Suprapubic skin (tissue), 4 donors: Measurements from ENCODE around the gene PIK3R5.

Source experiments
- CTCF ChIP-seq, 2 donors: fragments of 200-600 bp in 1 of 2; fragments of 450-650 bp in 1 of 2; sonication (generic) in 1 of 2; IDR thresholded peaks; one replicate each; pipeline ENCODE4 v1.5.1; 2016 to 2019; ENCODE audit warnings: antibody characterized with exemption in 2 of 2, mild to moderate bottlenecking in 1 of 2, moderate library complexity in 1 of 2
- EP300 ChIP-seq: sonication (generic); formaldehyde crosslinking; IDR thresholded peaks from one replicate; pipeline ENCODE4 v1.6.1; 2017; ENCODE audit warnings: antibody characterized with exemption
- POLR2A ChIP-seq, 2 donors: fragments of 450-650 bp; IDR thresholded peaks; one replicate each; pipeline ENCODE4 v1.6.1; 2017; ENCODE audit warnings: antibody characterized with exemption in 2 of 2, mild to moderate bottlenecking in 2 of 2, moderate library complexity in 2 of 2
- POLR2AphosphoS5 ChIP-seq, 3 donors: sonication (generic); formaldehyde crosslinking; IDR thresholded peaks; one replicate each; pipeline ENCODE4 v1.6.1; 2017; ENCODE audit warnings: antibody characterized with exemption in 3 of 3

- TF ChIP-seq CTCF (IDR thresholded peaks at IDR 0.05) = no peak
- TF ChIP-seq POLR2A (IDR thresholded peaks at IDR 0.05) = no peak
- no peak for TF ChIP-seq POLR2AphosphoS5 (IDR thresholded peaks at IDR 0.05)
- no peak for TF ChIP-seq EP300
These were observed 127.9 kb downstream of the PIK3R5 start for GRCh38 chr17:8837563-8838075.
